Eye (tissue), 1 donor: Measurements from ENCODE around the gene P2RX1.
"Not testable (repeated sequence)": the region's sequence is repeated elsewhere in the genome, so short reads cannot be mapped to it uniquely, and the experiment has no call there.

Experiments
- DNase-seq: peaks from one replicate; pipeline ENCODE4 v3.0.0-alpha.2; 2015

Gene P2RX1

DNA sequence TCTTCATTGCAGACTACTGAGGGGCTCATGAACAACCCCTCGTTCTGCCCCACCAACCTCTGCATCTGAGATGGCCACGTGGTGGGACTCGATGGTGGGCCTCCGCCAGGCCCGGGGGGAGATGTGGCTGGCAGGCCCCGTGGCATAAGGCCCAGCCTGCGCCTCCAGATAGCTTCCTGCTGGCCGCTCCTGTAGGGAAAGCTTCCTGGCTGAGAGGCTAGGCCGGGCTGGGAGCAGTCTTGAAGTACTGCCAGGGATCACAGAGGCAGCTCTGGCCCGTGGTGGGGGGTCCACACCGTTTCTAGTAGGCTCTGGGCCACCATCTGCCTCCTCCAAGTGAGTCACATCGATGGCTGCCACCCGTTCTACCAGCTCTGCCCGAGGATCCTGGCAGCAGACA is 31.0 kb downstream of the P2RX1 start:
- DNase-seq = no peak

DNA sequence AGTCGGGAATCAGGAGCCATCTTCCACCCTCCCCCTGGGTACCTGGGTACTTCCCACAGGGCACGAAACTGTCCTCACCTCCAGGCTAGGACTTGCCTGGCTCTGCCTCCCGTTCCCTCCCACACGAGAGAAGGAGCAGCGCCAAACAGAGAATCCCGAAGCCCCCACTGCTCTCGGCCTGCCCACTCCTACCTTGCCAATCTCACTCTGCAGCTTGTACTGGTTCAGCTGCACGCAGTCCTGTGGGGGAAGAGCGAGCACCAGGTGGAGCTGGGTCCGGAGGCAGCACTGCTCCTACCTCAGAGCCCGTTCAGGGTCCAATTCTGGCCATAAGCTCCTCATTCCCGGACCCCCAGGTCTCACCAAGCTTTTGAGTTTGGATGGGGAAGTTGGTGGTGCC is 32.1 kb downstream of the P2RX1 start:
- no peak for DNase-seq

DNA sequence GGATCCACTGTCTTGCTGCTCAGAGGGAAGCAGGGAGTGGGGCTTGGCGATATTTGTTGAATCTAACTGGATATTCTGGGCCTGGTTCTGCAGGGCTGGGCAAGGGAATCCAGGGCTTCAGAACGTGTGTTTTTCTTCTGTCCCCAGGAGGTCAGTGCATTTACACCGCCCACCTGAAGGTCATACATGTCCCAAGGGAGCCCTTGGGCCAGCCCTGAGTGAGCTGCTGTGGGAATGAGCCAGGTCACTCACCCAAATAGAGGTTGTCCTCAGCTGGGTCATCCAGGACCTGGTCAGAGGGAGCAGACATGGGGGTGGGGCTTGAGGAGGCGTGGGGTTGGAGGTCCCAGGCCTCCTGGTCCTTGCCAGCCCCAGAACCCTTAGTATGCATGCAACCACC is 34.0 kb downstream of the P2RX1 start:
- DNase-seq = no peak

DNA sequence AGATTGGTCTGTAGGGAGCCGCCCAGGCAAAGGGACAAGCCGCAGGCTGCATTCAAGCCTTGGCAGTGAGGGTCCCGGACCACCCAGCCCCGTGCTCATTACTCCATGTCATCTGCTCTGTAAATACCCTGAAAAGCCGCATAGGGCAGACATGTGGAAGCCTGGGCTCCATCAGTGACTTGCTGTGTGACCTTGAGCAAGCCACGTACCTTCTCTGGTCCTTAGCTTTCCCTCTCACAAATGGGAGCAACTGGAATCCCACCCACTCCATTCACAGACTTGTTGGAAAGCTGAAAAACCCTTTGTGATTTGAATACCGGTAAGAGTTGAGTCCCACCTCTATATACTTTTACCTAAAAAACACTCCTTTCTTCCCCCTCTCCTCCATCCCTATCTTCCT is 35.3 kb downstream of the P2RX1 start:
- DNase-seq = no peak

DNA sequence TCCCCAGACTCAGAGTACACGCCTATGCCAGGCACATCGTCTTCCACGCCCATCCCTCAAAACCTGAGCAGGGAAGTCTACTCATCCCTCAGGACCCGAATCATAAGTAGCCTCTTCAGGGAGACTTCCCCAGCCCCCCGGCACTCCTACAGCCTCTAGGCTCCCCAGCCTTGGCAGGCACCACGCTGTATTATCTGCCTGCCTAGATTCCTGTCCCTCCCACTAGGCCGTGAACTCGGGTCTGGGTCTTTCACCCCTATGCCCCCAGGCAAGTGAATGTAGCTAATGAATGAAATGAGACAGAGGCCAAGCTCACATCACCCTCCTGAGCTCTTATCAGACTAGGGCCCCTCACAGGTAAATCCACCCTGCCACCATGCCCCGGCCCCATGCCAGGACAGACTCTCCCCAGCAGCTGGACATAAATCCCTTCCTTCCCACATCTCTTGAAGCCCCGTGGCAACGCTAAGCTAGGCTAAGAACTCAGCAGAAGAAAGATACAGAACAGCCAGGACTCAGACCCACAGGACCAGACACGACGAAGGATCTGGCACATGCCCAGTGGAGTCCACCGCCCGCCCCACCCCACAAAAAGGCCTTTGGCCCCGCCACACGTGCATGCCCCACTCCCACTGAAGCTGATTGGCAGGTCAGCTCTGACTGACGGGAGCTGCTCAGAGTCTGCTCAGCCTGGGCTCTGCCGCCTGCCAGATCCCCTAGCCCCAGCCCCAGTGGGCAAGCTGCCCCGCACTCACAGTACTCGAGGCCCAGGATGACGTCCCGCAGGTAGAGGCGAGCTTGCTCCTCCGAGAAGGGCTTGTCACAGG is 36.5 kb downstream of the P2RX1 start:
- DNase-seq = peak; percentile 48

DNA sequence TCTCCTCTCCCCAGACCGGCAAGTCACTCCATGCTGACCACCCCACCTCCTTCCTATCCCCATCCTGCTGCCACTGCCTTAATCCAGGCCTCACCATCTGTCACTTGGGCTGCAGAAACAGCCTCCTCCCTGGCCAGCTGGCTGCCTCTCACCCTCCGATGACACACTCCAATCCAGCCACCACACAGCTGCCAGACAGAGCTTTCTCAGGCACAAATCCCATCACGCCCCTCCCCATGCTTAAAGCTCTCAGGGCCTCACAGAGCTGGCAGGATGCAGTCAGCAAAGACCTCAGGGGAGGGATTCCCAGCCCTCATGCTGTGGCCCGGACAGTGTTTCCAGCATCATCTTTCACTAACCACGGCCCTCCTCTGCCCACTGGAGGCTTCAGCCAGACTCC is 37.1 kb downstream of the P2RX1 start:
- peak; percentile 90 for DNase-seq

DNA sequence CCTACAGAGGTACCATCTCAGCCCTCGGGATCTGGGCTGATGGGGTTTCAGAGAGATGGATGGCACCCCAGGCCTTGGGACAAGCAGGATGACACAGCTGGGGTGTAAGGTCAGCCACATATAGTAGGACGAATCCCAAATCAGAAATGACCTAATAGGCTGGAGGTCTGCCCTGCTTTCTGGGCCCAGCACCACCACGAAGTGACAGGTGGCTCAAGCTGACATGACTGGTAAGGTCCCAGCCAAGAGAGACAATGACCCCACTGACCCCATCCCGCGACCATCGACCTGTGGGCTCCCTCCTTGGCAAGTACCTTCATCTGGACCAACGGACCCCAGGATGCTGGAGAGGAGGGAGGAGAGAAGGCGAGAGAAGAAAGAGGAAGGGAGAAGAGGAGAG is 39.0 kb downstream of the P2RX1 start:
- no peak for DNase-seq

DNA sequence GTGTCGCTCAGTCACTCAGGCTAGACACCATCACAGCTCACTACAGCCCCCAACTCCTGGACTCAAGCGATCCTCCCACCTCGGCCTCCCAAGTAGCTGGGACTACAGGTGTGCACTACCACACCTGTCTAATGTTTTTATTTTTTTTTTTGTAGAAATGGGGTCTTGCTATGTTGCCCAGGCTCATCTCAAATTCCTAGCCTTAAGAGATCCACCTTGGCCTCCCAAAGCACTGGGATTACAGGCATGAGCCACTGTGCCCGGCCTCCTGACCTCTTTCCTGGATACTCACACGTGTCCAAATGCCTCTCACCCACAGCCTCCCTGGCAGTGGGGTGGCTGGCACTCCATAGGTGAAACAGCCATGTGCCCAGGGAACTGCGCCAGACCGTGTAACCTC is 40.9 kb downstream of the P2RX1 start:
- DNase-seq = no peak

DNA sequence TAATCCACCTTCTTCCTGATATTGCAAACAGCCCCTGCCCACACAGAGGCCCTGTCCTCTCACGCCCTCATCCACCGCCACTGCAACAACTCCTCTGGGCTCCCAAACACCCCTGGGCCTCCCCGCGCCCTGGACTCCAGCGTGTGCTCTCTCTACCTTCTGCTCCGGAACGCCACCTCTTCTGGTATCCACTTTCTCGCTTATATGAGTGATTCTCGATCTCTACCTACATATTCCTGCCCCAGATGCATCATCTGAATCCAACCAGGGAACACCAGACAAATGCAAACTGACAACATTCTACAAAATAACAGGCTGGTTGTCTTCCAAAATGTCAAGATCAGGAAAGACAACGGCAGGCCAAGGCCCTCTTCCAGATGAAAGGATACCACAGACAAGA is 42.4 kb downstream of the P2RX1 start:
- DNase-seq = no peak

DNA sequence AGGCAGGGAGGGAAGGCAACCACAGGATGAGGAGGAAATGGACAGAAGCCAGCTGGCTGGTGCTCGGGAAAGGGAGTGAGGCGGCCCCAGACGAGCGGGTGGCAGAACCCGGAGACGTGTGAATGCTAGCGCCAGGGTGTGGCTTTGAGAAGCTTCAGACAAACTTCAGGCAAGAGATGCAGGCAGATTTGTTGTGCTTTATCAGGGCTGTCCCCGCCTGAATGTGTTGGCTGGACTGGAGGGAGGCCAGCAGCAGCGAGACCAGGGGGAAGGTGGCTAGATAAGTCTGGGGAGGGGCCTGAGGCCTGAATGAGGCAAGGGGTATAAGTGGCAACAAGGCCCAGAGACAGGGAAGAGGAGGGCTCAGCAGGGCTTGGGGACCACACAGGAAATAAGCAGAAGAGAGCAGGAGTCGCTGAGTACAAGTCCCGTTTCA is 45.4 kb downstream of the P2RX1 start:
- DNase-seq = no peak

DNA sequence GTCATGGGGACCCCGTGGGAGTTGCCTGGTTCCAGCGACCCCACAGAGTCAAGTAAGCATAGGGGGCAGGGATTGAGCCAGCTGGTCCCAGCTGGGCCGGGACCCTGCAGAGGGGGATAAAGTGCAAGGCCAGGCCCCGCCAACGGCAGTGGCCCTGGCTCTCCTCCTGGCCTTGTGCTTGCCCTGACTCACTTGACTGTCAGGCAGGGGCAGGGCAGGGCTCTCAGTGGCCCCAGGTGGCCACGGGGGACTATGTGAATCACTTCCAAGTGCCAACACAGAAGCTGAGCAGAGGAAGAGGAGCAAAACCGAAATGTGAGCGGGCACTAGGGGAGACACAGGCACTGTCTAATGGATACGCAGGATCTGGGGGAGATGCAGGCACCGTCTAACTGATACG is 48.7 kb downstream of the P2RX1 start:
- DNase-seq = no peak

DNA sequence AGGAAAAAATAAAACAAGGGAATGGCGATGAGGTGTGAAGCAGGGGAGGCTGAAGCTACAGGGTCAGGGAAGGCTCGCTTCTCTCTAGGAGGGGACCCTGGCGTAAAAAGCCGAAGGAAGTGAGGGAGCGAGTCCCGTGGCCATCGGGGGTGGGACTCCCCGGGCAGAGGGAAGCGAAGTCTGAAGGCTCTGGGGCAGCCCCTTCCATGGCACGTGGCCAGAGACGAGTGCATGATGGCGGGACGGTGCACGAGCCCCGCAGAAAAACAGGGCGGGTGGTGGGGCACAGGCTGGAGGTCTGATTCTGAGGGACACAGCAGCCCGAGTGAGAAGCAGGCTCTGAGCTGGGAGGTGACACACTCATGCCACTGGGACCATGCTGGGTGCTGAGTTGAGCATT is 49.2 kb downstream of the P2RX1 start:
- no peak for DNase-seq

DNA sequence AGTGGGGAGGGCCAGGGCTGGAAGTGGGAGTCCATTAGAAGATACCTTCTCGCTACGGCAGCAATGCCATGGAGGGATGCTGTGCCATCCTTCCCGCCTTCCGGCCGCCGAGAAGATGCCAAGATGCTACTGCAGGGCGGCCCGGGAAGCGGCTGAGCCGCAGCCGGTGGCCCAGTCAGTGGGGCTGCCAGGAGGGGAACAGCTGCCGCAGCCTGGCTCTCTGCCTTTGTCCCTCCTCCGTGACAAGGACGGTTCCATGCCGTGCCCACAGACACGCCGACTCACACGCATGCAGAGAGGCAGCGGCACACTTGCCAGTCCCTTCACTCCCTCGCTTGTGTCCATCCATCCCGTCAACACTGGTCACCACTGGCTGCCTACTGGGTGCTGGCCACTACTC is 50.0 kb downstream of the P2RX1 start:
- DNase-seq = no peak

DNA sequence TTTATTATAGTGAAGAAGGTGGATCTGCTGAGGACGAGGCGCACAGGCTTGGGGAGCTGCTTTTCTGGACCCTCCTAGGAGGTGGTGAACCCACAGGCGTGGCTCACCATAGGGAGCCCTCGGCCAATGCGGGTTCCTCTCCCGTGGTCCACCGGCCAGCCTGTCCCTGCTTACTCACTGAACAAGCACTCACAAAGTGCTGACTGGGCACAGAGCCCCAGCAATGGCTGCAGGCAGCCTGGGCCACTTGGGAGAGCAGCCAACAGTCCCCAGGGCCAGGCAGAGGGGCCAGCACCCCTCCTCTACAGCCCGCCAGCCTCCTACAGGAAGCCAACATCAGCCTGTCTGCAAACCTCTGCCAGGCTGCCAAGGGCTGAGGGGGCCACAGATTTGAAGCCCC is 51.1 kb downstream of the P2RX1 start:
- no peak for DNase-seq

DNA sequence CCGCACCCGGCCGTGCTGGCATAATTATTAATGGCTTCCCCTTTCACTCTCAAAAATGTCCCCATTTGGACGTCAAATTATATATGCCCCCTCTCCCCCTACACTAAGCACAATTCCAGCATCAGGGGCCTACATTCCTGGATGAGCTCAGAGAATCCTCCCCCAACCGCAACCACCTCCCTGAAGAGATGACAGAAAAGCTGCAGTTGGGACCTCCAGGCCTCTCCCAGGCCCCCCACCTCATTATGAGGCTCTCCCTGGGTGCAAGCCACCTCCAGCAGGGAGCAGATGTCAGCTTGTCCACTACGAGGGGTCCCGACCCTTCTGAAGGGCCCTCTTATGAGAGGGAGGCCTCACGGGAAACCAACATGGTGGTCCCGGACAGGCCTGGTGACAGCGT is 51.7 kb downstream of the P2RX1 start:
- no peak for DNase-seq

DNA sequence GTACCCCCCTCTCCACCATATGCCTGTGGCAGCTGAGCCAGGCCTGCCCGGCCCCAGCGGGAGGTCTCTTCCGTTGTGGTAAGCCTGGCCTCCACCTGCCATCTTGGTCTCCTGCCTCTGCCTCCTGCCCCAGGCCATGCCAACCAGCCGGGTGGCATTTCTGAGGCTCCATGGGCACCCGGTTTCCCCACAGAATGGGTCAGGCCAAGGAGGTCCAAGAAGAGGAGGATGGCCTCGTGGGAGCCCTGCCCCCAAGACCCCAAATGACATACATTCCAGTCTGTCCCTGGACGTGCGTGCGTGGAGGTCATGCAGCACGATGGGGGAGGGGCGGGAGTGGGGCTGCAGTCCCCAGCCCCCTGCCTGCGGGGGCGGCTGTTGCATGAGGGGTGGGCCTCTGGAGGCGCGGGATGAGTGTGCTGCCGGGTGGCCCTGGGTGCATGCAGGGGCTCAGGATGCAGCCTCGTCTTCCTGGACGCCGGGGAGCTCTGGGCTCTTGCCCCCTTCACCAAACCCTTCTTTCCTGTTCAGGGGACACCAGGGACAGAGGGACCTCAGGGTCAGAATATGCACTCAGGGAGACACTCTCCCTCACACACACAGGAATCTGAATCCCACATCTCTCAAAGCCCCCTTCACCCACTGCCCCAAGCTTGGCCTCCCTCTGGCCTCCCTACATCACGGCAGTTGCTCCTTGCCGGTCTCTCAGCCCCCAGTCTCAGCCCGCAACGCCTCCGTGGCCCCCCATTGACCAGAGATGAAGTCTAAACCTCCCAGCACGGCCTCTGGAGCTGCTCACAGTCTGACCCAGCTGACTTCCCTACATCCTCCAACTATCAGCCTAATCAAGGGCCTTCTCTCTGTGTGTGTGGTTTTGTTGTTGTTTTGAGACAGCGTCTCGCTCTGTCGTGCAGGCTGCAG is 54.2 kb downstream of the P2RX1 start:
- no peak for DNase-seq

DNA sequence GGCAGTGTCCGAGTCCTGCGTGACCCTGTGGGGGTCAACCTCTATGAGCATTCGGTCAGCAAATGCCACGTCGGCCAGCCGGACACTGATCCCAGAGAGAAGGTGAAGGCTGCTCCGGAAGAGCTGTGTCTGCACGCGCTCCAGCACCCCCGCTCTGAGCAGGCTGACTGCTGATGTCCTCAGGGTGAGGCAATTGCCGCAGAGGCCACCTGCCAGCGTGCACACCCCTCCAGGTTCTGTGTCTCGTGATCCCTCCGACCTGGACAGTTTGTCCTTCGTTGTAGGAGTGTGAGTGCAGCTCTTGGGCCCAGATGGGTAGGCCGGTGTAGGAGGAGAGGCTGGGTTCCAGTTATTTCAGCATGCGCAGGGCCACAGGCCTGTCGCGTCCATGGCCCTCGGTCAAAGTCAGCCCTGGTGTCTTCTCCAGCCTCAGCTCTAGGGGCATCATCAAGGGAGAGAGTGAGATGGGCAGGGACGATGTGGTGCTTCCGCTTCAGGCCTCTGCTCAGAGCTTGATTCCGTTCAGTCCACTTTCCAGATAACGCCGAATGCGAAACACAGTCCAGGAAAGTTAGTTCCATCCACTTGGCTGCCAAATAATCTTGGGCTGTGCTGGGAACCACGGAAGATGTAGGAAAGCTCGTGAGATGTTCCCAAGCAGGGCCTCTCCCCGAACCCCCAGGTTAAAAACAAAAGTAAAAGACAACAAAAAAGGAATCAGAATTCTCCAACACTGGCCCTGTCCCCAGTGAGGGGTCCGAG is 55.1 kb downstream of the P2RX1 start:
- DNase-seq = no peak

DNA sequence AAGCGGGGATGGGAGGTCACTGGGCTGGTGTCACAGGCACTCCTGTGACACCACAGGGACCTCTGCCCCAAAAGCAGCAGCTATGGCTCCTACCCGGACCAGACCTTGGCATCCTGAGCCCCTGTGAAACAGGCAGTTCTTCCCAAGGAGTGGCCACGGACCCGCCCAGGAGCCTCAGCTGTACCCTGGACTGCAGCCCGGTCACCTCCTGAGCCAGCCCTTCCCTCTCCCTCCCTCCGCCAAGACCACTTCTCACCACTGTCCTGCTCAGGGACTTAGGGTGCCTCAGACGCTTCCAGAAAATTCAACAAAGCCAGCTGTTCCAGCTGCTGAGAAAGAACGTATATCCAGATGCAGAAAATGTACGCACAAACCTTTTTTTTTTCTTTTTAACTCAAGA is 56.3 kb downstream of the P2RX1 start:
- DNase-seq = no peak

DNA sequence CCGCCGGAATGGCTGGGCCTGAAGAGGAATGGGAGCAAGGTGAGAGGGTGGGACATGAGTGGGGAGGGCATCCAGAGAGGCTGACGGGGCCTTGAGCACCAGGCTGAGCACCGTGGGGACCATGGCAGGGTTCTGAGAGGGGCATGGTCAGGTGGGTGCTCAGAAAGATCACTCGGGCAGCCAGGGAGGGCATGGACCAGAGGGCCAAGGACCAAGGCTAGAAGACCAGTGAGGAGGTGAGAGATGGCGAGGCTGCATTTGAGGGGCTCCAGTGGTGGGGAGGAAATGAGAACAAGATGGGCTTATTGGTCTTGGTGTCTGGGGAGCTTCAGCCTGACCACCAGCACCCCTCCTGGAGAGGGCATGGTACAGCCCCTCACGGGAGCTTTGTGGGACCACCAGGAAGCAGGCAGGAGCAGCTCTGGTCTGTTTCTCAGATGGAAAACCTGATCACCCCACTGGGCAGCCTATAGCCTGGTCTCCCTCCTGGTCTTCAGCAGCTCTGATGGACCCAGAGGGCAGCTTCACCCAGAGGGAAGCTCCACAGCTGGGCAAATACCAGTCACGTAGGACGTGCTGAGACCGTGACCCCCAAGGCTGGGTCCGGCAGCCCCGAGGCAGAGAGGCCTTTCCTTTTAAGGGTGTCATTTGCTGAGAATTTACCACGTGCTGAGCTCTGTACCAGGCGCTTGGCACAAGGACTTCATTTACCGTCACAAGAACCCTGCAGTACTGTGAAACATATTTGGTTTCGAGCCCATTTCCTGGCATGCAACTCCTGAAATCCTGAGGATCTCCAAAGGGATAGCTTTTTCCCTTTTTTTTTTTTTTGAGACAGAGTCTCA is 58.8 kb downstream of the P2RX1 start:
- DNase-seq = no peak

DNA sequence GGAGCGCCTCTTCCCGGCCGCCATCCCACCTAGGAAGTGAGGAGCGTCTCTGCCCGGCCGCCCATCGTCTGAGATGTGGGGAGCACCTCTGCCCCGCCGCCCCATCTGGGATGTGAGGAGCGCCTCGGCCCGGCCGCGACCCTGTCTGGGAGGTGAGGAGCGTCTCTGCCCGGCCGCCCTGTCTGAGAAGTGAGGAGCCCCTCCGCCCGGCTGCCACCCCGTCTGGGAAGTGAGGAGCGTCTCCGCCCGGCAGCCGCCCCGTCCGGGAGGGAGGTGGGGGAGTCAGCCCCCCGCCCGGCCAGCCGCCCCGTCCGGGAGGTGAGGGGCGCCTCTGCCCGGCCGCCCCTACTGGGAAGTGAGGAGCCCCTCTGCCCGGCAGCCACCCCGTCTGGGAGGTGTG is 62.1 kb downstream of the P2RX1 start:
- not testable (repeated sequence) for DNase-seq

DNA sequence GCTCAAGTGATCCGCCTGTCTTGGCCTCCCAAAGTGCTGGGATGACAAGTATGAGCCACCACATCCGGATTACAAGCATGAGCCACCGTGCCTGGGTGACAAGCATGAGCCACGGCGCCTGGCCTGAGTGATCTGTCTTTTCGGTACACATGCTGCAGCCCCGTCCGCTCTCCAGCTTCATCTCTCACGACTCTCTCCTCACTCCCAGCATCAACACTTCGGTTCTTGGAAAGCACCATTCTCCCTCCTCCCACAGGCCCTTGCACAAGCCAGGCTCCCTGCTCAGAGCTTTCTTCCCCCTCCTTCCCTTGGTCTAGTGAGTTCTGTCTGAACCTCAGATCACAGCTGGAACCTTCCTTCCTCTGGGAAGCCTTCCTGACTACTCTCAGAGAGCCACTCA is 63.7 kb downstream of the P2RX1 start:
- no peak for DNase-seq

DNA sequence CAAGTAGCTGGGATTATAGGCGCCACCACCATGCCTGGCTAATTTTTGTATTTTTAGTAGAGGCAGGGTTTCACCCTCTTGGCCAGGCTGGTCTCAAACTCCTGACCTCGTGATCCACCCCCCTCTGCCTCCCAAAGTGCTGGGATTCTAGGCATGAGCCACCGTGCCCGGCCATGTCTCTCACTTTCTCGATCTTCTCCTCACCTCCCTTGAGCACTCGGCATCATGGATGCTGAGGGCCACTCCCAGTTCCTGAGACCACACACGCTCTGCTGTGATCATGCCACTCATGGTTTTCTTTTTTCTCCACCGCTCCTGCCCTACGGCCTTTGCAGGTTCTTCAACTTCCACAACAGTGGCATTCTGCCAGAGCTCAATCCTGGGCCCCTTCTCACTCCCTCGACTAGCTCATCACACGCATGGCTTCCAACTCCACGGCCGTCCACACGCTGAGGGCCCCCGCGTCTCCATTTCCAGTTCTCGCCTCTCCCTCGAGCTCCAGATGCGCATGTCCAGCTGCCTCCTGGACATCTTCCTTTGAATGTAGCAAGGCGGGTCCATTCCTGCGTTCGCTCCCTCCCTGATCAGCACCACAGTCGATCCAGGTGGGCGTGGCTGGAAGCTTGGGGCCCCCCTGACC is 64.7 kb downstream of the P2RX1 start:
- no peak for DNase-seq
